HG02610 (cell line): ENCODE measurements around the gene BAX.
"Not testable (repeated sequence)": the region's sequence is repeated elsewhere in the genome, so short reads cannot be mapped to it uniquely, and the experiment has no call there.

Source experiments
- ATAC-seq: cut with Tn5 transposase; IDR thresholded peaks from one replicate; pipeline ENCODE4 v1.9.1; 2021; ENCODE audit warnings: mild to moderate bottlenecking, moderate library complexity; ENCODE audit not compliant: unreplicated experiment

The BAX gene

DNA sequence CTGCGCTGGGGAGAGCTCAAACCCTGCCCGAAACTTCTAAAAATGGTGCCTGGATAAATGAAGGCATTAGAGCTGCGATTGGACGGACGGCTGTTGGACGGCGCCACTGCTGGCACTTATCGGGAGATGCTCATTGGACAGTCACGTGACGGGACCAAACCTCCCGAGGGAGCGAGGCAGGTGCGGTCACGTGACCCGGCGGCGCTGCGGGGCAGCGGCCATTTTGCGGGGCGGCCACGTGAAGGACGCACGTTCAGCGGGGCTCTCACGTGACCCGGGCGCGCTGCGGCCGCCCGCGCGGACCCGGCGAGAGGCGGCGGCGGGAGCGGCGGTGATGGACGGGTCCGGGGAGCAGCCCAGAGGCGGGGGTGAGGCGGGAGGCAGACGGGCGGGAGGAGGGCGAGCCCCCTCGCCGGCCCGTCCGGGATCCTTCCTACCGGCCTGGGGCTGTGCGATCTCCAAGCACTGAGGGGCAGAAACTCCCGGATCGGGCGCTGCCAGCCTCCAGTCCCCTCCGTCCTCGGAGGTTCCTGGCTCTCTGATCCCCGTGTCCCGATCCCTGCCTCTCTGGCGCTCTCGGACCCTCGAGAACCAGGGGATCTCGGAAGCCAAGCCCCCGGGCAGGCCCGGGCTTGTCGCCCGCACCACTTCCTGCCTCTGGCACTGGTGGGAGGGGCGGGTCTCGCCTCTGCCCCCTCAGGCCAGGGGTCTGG lies at the start of gene BAX:
Gene BAX (plus strand): TSS at position 281 of the 713 bp plus-strand sequence. CDS start 54 bp downstream, at position 335.
- peak; percentile 74 for ATAC-seq

DNA sequence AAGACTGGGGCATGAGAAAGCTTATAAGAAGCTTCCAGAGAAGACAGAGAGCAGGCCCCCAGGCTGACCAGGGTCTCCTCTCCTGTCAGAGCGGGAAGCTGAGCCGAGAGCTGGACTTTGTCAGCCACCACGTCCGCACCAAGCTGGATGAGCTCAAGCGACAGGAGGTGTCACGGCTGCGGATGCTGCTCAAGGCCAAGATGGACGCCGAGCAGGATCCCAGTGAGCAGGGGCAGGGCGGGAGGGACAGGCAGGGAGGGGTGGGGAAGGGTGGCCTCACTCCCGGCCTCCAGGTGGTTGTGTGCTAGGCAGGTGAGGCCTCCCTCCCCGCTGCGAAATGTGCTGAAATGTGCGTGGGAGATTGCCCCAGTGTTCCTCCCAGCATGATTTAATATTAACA lies 49.0 kb upstream of the BAX start:
- no peak for ATAC-seq

DNA sequence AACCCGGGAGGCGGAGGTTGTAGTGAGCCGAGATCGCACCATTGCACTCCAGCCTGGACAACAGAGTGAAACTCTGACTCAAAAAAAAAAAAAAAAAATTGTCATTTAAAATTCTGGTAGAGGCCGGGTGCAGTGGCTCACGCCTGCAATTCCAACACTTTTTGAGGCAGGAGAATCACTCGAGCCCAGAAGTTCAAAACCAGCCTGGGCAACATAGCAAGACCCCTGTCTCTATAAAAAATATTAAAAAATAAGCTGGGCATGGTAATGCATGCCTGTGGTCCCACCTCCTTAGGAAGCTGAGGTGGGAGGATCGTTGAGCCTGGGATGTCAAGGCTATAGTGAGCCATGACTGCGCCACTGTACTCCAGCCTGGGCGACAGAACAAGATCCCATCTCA lies 48.4 kb upstream of the BAX start:
- ATAC-seq: no peak

DNA sequence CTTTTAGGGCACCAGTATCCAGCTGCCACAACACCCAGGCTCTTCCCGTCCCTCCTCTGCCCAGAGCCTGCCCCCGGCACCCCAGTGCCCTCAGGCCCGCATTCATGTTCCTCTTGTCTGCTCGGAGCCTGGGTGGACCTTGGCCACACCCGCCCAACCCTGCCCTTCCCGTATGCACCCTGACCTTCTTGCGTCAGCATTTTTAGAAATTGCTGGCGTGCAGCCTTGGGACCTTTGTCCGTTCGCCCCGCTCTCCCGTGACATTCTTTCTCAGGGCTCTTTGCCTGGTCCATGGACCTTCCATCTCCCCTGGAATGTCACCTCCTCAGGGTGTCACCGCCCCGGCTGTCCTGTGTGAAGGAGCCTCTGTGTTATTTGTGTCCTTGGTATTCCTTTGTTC lies 47.0 kb upstream of the BAX start:
- no peak for ATAC-seq

DNA sequence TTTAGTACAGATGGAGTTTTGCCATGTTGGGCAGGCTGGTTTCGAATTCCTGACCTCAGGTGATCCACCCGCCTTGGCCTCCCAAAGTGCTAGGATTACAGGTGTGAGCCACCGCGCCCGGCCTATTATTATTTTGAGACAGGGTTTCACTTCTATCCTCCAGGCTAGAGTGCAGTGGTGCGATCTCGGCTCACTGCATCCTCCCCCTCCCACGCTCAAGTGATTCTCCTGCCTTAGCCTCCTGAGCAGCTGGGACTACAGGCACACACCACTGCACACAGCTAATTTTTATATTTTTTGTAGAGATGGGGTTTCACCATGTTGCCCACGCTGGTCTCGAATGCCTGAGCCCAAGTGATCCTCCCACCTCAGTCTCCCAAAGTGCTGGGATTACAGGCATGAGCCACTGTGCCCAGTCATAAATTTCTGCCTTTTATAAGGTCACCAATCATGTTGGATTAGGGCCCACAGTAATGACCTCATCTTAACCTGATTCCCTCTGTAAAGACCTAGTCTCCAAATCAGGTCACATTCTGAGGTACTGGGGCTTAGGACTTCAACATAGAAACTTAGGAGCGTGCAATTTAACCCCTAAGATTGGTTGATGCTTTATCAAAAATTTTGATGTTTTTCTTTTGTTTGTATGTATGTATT lies 45.1 kb upstream of the BAX start:
- ATAC-seq: not testable (repeated sequence)

DNA sequence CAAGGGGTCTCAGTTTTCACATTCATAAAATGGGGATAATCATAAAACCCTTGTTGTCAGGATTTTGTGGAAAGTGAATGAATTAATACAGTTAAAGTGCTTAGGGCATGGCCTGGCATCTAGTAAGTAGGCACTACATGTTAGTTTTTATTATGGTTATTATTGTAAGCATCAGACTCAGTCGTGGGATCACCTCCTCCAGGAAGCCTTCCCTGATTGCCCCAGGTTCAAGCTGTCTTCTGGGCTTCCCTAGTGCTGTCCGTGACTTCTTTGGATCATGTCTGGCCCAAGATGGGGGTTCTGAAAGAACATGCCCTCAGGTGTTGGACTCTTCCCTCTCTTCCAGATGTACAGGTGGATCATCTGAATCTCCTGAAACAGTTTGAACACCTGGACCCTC lies 43.9 kb upstream of the BAX start:
- no peak for ATAC-seq

DNA sequence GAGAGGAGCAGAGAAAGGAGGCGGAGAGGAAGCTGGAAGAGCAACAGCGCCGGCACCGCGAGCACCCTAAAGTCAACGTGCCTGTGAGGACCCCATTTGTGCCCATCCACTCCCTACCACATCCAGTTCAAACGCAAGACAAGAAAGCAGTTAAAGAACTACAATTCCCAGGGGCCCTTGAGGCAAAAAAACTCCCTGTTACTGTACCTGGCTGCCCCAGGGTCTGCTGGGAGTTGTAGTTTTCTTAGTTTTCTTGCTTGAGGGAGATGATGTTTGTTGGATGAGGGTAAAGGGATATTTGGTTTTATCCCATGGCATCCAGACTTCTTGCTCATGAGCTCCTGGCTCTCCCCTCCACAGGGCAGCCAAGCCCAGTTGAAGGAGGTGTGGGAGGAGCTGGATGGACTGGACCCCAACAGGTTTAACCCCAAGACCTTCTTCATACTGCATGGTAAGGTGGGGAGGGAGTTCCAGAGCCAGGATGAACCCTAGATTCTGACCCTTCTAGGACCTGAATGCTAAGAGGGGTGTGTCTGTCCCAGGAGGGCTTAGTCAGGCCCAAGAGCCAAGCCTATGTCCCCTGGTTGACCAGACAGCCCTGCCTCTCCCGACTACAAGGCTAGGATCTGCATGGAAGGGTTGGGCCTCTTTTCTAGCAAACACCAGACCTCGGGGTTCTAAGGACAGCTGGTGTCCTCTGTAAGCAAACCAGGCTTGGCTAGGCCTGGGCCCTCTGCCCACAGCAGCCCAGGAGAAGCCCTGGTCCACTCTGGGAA lies 41.4 kb upstream of the BAX start:
- ATAC-seq: no peak

DNA sequence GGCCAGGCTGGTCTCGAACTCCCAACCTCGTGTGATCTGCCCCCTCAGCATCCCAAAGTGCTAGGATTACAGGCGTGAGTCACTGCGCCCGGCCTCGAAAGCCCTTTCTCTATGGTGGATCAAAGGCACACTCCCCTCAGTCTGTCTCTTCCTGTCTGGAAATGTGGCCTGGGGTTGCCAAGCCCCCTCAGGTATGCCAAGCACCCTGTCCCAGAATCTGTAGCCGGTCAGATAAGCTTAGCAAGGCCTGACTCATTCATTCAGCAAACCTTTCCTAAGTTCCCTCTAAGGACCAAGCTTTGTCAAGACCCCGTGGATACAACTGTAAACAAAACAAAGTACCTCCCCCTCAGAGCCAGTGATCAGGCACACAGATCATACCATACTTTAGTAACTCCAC lies 40.5 kb upstream of the BAX start:
- ATAC-seq: no peak

DNA sequence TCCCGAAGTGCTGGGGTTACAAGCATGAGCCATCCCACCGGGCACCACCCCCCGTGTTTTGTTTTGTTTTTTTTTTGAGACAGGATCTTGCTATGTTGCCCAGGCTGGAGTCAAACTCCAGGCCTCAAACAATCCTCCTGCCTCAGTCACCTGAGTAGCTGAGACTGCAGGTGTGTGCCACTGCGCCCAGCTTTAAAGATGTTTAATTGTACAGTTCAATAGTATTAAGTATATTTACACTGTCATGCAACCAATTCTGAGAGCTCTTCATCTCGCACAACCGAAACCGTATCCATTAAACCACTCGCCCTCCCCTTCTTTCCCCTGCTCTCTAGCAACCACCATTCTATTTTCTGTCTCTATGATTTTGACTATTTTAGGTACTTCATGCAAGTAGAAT lies 38.9 kb upstream of the BAX start:
- no peak for ATAC-seq

DNA sequence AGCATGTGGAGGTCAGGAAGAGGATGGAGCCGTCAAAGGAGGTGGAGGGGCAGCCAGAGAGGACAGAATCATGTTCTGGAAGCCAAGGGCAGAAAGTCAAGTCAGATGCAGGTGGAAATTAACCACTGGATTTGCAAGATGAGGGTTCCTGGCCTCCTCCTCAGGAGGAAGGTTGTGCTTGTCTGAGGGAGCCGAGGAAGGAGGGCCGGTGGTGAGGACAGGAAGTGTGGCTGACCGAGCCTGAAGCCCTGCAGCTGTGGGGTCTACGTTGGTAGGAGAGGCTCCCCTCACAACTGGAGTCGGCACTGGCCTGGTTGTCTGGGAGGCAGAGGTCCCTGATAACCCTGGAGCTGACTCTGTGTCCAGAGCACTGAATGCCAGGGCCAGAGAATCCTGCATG lies 36.6 kb upstream of the BAX start:
- no peak for ATAC-seq

DNA sequence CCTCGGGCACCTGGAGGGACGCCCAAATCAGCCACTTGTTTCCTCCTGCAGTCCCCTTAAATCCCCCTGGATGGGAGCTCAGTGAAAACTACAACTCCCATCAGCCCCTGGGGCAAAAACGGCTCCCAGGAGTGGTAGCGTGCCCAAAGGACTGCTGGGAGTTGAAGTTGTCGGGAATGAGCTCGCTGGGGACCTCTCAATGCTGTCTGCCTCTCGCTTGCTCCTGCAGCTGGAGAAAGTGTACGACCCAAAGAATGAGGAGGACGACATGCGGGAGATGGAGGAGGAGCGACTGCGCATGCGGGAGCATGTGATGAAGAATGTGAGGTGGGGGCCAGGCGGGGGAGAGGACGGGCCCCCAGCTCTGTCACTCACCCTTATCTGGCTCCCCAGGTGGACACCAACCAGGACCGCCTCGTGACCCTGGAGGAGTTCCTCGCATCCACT lies 35.9 kb upstream of the BAX start:
- no peak for ATAC-seq

DNA sequence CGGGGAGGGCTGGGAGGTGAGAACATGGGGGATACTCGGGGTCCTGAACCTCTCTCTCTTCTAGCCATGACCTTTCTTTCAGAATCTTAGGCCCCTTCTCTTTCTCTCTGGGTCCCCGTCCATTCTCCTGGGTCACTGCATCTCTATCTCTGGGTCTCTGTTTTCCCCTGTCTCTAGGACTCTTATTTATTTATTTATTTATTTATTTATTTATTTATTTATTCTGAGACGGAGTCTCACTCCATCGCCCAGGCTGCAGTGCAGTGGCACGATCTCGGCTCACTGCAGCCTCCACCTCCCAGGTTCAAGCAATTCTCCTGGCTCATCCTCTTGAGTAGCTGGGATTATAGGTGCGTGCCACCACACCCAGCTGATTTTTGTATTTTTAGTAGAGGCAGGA lies 35.4 kb upstream of the BAX start:
- ATAC-seq: not testable (repeated sequence)

DNA sequence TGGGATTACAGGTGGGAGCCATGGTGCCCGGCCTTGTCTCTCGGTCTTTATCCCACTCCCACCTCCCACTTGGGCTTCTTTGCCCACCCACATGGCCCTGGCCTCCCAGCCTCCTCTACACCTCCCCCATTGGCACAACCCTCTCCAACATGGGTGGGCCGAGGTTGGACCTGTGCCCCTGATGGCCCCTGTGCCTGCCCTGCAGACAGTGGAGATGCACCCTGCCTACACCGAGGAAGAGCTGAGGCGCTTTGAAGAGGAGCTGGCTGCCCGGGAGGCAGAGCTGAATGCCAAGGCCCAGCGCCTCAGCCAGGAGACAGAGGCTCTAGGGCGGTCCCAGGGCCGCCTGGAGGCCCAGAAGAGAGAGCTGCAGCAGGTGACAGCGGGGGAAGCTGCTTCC lies 33.7 kb upstream of the BAX start:
- ATAC-seq: no peak

DNA sequence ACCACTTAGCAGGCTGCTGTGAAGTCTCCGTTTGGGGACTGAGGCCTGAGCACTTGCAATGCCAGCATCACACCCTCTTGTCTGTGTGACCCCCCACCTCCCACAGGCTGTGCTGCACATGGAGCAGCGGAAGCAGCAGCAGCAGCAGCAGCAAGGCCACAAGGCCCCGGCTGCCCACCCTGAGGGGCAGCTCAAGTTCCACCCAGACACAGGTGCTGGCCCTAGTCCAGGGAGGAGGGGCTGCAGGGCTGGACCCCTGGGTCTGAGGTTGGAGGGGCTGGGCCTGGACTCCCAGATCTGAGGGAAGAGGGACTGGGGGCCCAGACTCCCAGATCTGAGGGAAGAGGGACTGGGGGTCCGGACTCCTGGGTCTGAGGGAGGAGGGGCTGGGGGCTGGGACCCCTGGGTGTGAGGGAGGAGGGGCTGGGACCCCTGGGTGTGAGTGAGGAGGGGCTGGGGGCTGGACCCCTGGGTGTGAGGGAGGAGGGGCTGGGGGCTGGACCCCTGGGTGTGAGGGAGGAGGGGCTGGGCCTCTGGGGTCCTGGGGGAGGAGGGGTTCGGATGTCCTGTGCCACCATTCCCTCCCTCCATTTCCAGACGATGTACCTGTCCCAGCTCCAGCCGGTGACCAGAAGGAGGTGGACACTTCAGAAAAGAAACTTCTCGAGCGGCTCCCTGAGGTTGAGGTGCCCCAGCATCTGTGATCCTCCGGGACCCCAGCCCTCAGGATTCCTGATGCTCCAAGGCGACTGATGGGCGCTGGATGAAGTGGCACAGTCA lies 32.8 kb upstream of the BAX start:
- no peak for ATAC-seq

DNA sequence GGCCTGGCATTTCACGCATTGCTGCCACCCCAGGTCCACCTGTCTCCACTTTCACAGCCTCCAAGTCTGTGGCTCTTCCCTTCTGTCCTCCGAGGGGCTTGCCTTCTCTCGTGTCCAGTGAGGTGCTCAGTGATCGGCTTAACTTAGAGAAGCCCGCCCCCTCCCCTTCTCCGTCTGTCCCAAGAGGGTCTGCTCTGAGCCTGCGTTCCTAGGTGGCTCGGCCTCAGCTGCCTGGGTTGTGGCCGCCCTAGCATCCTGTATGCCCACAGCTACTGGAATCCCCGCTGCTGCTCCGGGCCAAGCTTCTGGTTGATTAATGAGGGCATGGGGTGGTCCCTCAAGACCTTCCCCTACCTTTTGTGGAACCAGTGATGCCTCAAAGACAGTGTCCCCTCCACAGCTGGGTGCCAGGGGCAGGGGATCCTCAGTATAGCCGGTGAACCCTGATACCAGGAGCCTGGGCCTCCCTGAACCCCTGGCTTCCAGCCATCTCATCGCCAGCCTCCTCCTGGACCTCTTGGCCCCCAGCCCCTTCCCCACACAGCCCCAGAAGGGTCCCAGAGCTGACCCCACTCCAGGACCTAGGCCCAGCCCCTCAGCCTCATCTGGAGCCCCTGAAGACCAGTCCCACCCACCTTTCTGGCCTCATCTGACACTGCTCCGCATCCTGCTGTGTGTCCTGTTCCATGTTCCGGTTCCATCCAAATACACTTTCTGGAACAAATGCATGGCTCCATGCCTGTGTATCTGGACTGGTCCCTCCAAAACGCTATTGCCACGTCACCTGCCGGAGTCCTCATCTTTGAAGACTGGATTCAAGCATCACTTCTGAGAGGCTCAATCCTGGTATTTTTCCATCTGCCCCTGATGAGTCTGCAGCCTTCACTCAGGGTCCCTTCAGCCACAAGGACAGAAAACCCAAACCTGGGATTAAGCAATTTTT lies 31.9 kb upstream of the BAX start:
- no peak for ATAC-seq

DNA sequence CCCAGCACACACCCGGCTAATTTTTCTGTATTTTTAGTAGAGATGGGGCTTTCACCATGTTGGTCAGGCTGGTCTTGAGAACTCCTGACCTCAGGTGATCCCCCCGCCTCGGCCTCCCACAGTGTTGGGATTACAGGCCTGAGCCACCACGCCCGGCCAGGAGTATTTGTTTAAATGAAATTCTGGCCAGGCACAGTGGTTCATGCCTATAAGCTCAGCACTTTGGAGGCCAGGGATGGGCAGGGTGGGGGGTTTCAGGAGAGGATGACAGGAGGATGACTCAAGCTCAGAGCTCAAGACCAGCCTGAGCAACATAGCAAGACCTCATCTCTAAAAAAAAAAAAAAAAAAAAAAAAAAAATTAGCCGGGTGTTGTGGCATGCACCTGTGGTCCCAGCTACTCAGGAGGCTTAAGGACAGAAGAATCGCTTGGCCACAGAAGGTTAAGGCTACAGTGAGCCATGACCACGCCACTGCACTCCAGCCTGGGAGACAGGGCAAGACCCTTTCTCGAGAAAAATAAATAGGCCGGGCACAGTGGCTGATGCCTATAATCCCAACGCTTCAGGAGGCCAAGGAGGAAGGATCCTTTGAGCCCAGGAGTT lies 29.3 kb upstream of the BAX start:
- no peak for ATAC-seq

DNA sequence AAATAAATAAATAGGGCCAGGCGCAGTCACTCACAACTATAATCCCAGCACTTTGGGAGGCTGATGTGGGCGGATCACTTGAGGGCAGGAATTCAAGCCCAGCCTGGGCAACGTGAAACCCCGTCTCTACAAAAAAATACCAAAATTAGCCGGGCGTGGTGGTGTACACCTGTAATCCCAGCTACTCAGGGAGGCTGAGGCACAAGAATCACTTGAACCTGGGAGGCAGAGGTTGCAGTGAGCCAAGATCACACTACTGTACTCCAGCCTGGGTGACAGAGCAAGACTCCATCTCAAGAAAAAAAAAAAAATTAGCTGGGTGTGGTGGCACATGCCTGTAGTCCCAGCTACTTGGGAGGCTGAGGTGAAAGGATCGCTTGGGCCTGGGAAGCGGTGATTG lies 28.8 kb upstream of the BAX start:
- ATAC-seq: not testable (repeated sequence)

DNA sequence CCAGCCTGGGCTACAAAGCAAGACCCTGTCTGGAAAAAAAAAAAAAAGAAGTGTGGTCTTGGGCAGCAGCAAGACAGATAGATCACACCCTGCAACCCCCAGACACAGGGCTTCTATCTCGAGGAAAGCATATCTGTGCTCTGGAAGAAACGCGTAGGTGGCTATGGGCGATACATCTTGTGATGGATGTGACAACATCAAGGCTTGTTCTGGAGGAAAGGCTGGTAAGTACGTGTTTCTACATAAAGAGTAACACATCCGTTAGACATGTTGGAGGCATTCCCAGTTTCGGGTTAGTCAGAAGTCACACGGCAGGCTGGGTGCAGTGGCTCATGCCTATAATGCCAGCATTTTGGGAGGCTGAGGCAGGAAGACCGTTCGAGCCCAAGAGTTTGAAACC lies 27.8 kb upstream of the BAX start:
- no peak for ATAC-seq

DNA sequence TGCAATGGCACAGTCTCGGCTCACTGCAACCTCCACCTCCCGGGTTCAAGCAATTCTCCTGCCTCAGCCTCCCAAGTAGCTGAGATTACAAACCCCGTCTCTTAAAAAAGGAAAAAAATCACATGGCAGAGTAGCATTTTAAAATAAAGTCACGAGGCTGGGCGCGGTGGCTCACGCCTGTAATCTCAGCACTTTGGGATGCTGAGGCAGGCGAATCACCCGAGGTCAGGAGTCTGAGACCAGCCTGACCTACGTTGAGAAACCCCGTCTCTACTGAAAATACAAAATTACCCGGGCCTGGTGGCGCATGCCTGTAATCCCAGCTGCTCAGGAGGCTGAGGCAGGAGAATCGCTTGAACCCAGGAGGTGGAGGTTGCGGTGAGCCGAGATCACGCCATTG lies 27.0 kb upstream of the BAX start:
- not testable (repeated sequence) for ATAC-seq
